ENCODE data around the gene FGFR3.

DNA sequence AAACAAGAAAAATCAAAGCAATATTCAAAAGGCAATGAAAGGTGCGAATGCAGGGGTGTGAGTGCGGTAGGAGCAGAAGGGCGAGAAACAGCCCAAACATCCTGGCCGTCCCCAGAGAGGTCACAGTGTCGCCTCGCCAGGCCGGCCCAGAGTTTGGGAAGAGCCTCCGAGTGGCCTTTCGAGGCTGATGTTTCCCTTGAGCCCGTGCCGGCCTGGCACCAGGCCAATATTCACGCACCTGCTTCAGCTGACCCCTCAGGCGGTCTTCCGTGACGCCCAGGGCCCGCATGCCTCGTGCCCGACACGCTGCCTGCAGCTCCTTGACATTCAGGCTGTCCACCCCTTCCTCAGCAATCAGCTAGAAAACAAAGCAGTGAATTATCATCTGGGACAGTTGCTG, 32.2 kb downstream of the FGFR3 start:
- TF ChIP-seq, protein P1, sequence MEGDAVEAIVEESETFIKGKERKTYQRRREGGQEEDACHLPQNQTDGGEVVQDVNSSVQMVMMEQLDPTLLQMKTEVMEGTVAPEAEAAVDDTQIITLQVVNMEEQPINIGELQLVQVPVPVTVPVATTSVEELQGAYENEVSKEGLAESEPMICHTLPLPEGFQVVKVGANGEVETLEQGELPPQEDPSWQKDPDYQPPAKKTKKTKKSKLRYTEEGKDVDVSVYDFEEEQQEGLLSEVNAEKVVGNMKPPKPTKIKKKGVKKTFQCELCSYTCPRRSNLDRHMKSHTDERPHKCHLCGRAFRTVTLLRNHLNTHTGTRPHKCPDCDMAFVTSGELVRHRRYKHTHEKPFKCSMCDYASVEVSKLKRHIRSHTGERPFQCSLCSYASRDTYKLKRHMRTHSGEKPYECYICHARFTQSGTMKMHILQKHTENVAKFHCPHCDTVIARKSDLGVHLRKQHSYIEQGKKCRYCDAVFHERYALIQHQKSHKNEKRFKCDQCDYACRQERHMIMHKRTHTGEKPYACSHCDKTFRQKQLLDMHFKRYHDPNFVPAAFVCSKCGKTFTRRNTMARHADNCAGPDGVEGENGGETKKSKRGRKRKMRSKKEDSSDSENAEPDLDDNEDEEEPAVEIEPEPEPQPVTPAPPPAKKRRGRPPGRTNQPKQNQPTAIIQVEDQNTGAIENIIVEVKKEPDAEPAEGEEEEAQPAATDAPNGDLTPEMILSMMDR (IDR thresholded peaks at IDR 0.05), result no peak
- no peak for TF ChIP-seq POLR2A (IDR thresholded peaks at IDR 0.05)
